Activated CD8-positive, alpha-beta memory T cell treated with anti-CD3 and anti-CD28 coated beads, Interleukin-2, amount 50 U/mL, for 48 hours (primary cell): ENCODE measurements around the gene HNRNPA0.

ENCODE experiments used
- DNase-seq: peaks from one replicate; pipeline ENCODE4 v3.0.0-alpha.2; 2020

HNRNPA0 gene

GRCh38 chr5:137716337-137716736 lies 37.8 kb downstream of the HNRNPA0 start:
- no peak for DNase-seq

- DNase-seq, result no peak
These were observed 38.7 kb downstream of the HNRNPA0 start for GRCh38 chr5:137715456-137715855.

GRCh38 chr5:137714946-137715345 lies 39.2 kb downstream of the HNRNPA0 start:
- DNase-seq, result no peak

- no peak for DNase-seq
These were observed 39.7 kb downstream of the HNRNPA0 start for GRCh38 chr5:137714494-137714893.

GRCh38 chr5:137712139-137712667 lies 42.0 kb downstream of the HNRNPA0 start:
- DNase-seq, result no peak

- no peak for DNase-seq
These were observed 44.1 kb downstream of the HNRNPA0 start for GRCh38 chr5:137710086-137710485.

GRCh38 chr5:137708796-137709559 lies 45.2 kb downstream of the HNRNPA0 start:
- no peak for DNase-seq

GRCh38 chr5:137708062-137708461 lies 46.1 kb downstream of the HNRNPA0 start:
- no peak for DNase-seq

GRCh38 chr5:137706841-137707240 lies 47.3 kb downstream of the HNRNPA0 start:
- no peak for DNase-seq

GRCh38 chr5:137705106-137705505 lies 49.1 kb downstream of the HNRNPA0 start:
- DNase-seq, result no peak

- no peak for DNase-seq
These were observed 50.6 kb downstream of the HNRNPA0 start for GRCh38 chr5:137703565-137703964.

- no peak for DNase-seq
These were observed 53.9 kb downstream of the HNRNPA0 start for GRCh38 chr5:137700282-137700680.

- no peak for DNase-seq
These were observed 54.6 kb downstream of the HNRNPA0 start for GRCh38 chr5:137699336-137700281.

GRCh38 chr5:137696481-137696880 lies 57.7 kb downstream of the HNRNPA0 start:
- no peak for DNase-seq

GRCh38 chr5:137695651-137696428 lies 58.3 kb downstream of the HNRNPA0 start:
- no peak for DNase-seq
